Nucleus accumbens (tissue), 56 donors: Measurements from ENCODE around the gene CCR9.

ENCODE experiments used
- DNase-seq, 56 donors: peaks; one replicate each; lab custom pipeline; 2025; lab: John Stamatoyannopoulos, UW

The CCR9 gene

DNA sequence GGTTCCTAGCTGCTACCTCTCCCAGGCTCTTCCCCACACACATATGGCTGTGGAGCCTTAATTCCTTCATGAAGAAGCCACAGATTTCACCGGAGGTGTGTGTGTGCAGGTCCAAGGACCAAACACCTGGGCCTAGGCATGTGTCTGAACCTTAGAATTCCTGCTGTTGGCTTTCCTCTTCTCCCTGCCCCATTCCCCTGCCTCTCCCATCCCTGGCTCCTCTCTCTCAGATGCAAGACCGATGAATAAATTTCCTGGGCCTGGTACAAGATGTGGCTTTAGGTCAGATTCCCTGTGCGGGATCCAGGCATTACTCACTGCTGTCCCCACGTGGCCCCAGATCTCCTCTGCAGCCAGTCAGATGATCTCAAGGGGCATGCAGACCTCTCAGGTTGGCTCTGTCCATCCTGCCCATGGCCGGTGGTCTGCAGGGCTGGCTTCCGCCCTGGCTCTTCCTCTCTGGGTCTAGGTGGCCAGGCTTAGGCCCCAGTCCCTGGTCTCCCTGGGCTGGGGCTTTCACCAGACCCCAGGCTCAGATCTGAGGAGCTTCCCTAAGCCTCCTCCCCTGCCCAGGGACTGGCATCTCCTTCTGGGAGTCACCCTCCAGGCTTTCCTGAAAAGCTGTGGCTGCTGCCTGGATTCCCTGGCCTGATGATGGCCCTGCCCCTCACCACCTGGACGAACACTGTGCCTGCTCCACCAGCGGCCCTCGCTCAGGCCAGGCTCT is 20.5 kb downstream of the CCR9 start:
- no peak for DNase-seq

DNA sequence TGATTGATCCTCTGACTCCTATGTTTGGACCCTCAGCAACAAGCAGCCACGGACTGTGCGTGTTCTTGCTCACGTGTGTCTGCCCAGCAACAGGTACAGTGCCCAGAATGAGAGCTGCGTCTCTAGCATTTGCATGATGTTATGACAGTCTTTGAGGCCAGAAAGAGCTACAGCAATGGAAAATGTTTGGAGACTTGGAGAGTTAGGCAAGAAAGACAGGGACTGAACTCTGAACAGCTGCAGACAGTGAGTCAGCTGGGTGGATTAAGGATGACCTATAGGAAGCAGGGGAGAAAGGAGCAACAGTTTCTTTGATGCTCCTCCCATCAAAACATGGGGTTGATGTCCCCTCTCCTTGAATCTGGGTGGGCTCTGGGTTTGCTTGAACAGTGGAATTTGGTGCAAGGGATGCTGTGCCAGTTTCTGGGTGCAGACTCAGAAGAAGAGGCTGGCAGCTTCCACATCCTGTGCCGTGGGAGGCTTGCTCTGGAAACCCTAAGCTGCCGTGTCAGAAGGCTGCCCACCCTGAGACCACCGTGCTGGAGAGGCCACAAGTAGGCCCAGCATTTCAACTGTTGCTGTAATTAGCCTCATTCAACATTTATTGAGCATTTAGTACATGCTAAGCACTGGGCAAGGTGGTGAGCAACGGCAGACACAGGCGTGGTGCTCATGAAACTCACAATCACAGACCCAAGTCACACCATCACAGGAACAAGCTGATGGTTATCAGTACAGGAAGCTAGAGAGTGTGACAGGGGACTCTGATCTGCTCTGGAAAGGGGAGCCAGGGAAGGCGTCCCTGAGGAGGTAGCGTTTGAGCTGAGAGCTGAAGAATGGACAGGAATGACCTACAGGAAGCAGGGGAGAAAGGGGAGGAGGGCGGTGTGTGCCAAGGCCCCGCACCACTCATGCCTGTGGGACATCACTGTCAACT is 21.7 kb downstream of the CCR9 start:
- no peak for DNase-seq

- DNase-seq: no peak
Observed at GRCh38 chr3:45908761-45909160, 22.4 kb downstream of the CCR9 start.

DNA sequence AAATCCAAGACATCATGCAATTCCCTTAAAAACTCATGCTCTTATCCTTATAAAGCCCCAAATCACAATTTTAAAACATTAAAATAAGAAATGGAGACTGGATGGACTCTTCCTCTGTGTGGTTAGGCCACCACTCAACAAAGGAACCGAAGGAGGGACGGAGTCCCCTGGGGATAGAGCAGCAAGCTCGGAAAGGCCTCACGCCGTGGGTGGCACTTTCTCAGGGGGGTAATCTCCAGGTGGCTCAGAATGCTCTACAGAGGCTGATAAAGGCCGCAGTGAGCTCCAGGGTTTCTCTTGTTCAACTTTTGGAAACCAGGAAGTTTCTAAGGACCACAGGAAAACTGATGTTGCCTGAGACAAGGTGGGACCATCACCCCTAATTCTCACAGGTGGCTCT is 23.2 kb downstream of the CCR9 start:
- no peak for DNase-seq

- no peak for DNase-seq
Observed at GRCh38 chr3:45910892-45911291, 24.5 kb downstream of the CCR9 start.

DNA sequence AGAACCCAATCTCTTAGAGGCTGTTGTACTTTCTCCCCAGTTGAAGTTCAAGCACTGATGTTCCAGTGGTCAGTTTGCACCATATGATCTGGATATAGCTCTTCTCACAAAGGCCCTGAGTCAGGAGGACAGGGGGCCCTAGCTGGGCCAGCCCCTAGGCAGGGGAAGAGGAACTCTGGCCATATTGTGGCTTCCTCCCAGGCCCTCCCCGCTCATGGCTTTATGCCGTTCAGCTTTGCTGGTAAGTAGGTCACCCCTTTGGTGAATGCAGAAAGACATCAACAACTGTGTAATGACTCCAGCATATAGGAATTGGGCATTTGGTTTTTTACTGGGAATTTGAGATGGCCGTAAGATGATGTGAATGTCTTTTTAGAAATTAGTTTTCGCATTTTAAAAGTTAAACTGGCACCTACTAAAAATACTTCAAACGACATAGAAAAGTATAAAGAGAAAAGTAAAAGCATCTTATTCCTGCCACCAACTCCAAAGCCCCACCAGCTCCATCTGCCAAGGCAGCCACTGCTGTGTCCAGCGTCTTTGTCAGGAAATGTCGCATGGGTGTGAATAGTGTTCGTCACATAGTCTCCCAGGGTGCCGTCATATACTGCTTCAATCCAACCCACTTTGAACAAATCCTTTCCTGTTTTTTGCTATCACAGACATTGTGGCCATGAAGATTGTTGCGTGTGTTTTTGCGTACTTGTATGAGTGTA is 25.3 kb downstream of the CCR9 start:
- DNase-seq: no peak

DNA sequence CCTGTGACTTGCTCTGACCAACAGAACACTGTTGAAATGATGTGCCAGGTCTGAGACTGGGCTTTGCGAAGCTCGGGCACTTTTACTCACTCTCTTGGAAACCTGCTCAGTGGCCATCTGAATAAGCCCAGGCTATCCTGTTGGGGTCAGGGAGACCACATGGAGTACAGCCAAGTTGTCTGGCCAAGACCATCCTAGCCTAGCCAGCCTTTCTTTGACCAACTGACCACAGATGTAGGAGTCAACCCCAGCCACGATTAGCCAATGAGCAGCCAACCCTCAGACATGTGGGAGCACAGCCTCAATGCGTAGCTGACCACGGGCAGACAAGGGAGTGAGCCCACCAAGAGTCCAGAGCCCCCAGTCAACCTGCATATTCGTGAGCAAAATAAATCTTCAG is 26.1 kb downstream of the CCR9 start:
- DNase-seq: no peak

DNA sequence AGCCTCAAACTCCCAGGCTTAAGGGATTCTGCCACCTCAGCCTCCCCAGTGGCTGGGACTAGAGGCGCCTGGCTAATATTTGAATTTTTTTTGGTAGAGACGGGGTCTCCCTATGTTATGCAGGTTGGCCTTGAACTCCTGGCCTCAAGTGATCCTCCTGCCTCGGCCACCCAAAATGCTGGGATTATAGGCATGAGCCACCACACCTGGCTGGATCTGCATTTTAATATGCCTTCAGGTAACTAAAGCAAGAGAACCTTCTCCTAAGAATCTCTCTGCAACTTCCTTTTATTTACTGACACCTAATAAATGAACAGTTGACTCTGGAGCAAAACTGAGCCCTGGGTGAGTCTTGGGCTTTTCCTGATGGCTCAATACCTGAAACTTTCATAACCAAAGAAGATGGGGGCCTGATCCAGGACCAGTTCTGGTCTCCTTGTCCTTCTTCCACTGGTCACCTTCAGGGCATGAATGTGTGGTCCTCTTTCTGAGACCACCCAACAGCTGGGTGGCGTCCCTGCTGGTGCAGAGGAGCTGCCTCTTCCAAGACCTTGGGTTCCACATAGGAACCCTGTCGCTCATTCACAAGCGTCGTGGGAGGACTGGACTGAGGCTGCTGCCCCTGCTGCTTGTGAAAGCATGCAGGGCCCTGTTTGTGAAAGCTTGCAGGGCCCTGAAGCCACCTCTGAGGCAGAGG is 28.2 kb downstream of the CCR9 start:
- DNase-seq: no peak

DNA sequence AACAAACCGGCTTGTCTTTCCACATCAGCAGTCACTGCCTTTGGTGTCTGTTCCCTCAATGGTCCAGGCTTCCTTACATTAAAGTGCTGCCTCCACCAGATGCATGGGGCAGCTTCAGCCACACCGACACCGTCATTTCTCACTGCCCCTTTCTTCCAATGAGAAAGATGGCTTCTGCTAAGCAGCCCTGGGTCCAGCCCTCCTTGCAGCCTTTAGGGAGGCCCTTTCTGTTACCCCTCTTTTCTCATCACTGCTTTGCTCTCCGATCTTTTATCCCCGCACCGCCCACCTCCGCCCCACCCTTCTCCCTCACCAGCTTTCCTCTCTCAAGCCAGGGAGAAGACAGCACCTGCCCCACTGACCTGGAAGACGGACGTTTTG is 28.7 kb downstream of the CCR9 start:
- DNase-seq: no peak

GRCh38 chr3:45915518-45916231 is 29.3 kb downstream of the CCR9 start:
- no peak for DNase-seq

- DNase-seq: no peak
Observed at GRCh38 chr3:45917146-45917898, 31.0 kb downstream of the CCR9 start.

DNA sequence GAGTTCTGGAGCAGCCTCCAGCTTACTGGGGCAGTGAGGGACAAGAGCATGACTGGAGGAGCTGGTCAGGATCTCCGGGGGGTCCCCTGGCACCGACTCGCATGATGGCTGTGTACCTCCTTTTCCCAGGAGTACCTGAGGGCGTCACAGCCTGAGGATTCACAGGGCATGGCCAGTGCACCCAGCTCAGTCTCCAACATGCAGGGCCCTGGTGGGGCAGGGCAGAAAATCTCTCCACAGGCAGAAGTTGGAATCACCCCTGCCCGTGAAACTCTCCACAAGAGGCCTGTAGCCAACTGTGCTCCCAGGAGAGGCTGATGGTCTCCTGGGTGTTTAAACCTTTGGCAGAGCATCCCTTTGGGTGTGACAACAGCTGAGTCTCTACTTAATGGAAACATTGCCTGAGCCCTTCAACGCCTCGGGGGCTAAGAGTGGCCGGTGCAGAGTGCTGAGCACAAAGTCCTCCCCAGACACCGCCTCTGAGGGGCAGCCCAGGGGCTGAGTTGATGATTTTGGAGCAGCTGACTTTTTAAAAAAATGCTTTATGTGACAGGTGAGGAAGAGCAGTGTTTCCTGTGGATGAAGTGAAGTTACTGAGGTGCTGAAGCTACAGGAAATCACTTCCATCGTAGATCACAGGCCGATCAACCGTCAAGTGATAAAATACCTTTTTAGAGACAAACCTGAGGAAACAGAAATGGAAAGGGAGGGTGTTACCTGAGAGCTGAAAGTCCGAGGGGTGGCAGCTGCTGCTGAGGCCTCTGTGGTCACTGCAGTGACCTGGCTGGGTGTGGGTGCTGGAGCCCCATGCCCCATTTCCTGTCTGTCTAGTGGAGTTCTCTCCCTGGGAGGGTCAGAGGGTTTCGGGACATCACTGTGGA is 35.1 kb downstream of the CCR9 start:
- DNase-seq: no peak

DNA sequence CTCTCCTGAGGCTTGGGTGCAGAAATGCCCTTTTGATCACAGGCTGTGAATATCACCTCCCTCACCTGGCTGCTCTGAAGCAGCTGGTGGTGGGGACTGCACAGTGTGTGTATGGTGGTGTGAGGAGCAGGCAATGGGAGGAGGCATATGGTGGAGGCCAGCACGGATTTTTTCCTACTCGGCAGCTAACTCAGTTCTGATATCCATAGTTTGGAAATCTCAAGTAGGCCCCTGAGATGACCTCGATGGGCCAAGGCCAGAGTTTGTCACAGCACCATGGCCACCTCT is 35.6 kb downstream of the CCR9 start:
- DNase-seq: no peak

DNA sequence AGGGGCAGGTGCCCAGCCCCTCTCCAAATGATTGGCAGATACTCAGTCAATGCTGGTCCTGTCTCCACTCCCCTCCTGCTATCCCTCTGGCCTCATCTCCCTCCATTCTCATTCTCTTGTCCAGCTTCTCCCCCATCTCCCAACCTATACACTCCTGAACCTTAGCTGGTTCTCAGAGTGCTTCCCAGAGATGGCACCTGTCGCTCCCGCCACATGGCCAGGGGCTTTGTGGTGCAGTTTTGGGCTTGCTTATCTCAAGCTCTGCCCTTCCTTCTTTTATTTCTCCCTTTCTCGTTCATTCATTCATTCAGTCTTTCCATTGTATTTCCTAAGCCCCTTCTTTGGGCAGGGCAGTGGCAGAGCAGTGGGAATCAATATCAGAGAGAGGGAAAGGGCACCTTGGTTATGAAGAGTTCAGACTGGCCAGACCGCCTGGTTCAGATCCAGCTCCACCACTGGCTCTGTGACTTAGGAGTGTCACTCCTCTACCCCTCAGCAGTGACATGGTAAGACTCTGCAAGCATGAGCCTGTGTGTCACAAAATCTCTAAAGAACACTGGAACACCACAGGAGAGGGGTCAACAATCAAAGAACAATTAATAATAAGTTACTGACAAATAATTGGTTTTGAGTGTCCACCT is 36.7 kb downstream of the CCR9 start:
- DNase-seq: no peak

DNA sequence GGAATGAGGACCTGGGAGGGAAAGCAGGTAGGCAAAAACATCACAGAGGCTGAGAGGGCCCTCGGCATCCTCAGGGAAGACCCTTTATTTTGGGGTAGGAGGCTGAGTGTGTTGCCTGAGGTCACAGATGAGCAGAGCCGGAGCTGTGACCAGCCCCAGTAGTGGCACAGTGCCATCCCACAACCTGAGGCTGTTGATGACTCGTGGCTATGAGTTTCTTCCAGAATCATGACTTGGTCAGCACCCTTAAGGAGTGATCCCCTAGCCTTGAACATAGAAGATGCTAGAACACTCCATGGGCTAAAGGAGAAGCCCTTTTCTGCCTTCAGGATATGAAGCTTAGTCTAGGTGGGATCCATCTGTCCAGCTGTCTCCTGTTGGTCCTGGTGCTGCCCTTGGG is 37.4 kb downstream of the CCR9 start:
- DNase-seq: no peak

- no peak for DNase-seq
Observed at GRCh38 chr3:45927881-45928280, 41.5 kb downstream of the CCR9 start.

DNA sequence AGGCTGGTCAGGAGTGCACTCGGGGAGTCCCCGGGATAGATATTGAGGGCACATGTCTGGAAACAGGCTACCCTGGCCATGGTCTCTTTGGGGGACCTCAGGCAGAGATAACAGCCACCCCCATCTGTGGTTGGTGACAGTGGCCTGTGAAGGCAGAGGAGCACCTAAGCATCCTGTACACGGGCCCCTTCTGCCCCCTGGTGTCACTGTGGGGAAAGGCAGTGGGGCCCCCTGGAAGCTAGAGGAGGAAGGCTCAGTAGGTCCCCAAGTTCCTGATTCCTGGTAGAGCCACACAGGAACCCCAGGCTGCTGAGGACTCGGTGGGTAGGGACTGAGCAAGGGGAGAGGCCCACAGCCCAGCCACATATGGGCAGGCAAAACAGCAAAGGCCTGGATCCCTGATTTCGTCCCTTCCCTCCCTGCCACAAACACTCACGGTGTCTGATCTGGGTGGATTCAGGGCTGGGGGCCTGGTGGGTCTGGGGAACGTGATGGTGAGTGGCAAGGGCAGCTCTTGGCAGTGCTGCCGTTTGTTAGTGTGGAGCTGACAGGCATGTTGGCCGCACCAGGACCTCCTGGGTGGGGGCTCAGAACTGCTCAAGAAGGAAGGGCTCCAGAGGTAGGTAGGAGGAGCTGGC is 42.8 kb downstream of the CCR9 start:
- peak in 20 of 56 donors; percentile 1 to 61 (median 12) for DNase-seq
